HCT116 (cell line): ENCODE measurements around the gene LPIN1. TPM values are rescaled to one million over a fixed set of nuclear protein-coding genes. Genes with fewer than 3 reads are reported as not detected.
"Not testable (repeated sequence)": the region's sequence is repeated elsewhere in the genome, so short reads cannot be mapped to it uniquely, and the experiment has no call there.

Experiments used
- ATAC-seq: fragments of 200-7000 bp; cut with Tn5 transposase; 2 replicates; pipeline ENCODE4 v1.9.1; 2020; ENCODE audit warnings: mild to moderate bottlenecking, moderate library complexity
- BruUV-seq: library from RNA; stranded (reverse); fragments of 400-500 nt; replicated peaks from 2 replicates; lab custom pipeline; 2021; lab: Mats Ljungman, UMichigan
- CTCF ChIA-PET: fragments of 300-600 bp; sonication (Branson Sonifier 250); formaldehyde crosslinking; loops from one replicate; lab custom pipeline; 2021; ENCODE audit warnings: antibody characterized with exemption; lab: Charles Lee
- POLR2A ChIA-PET: fragments of 300-600, 350-600 bp; sonication (Branson Sonifier 250); formaldehyde crosslinking; loops from one replicate; lab custom pipeline; 2021; ENCODE audit warnings: antibody characterized with exemption; lab: Charles Lee
- RAD21 ChIA-PET, 2 experiments: fragments of 300-600 bp; sonication (Branson Sonifier 250); formaldehyde crosslinking; loops; one replicate each; lab custom pipeline; 2023; ENCODE audit warnings: low total read pairs in 2 of 2; ENCODE audit not compliant: uncharacterized antibody in 2 of 2, unreplicated experiment in 2 of 2, low non-redundant PET in 1 of 2; lab: Charles Lee
- DNase-seq: peaks from one replicate; pipeline ENCODE4 v3.0.0-alpha.2; 2010; ENCODE audit warnings: low read depth, low spot score
- H2AFZ ChIP-seq: fragments of 200-600 bp; shearing (Covaris generic), sonication (generic); 2 replicates; pipeline ENCODE4 v1.6.1; 2017; ENCODE audit warnings: low read depth, mixed run types, mixed read lengths, antibody characterized with exemption, low read length; ENCODE audit not compliant: poor library complexity, severe bottlenecking
- H3K27ac ChIP-seq: 2 replicates; pipeline ENCODE4 v1.5.1; 2012; ENCODE audit warnings: low read depth, low read length
- H3K27me3 ChIP-seq: fragments of 200-600 bp; sonication (generic); 2 replicates; pipeline ENCODE4 v1.6.1; 2016; ENCODE audit warnings: mixed run types, low read length, mixed read lengths; ENCODE audit not compliant: insufficient read depth
- H3K36me3 ChIP-seq, 2 experiments: fragments of 200-500 bp in 1 of 2; fragments of 200-600 bp in 1 of 2; sonication (Bioruptor generic) in 1 of 2; sonication (generic) in 1 of 2; 2 replicates each; pipeline versions ENCODE4 v1.5.1 to v1.6.1; 2014 to 2016; ENCODE audit warnings: low read length in 2 of 2, inconsistent platforms in 1 of 2, mixed read lengths in 1 of 2, mixed run types in 1 of 2; ENCODE audit not compliant: insufficient read depth in 2 of 2, control insufficient read depth in 1 of 2
- H3K4me1 ChIP-seq, 2 experiments: fragments of 200-600 bp in 1 of 2; sonication (generic) in 1 of 2; 2 replicates each; pipeline versions ENCODE4 v1.5.1 to v1.6.1; 2012 to 2017; ENCODE audit warnings: low read length in 2 of 2, inconsistent platforms in 1 of 2, mild to moderate bottlenecking in 1 of 2, mixed read lengths in 1 of 2, mixed run types in 1 of 2, moderate library complexity in 1 of 2; ENCODE audit not compliant: insufficient read depth in 2 of 2, control insufficient read depth in 1 of 2
- H3K4me2 ChIP-seq: fragments of 200-600 bp; sonication (generic); 2 replicates; pipeline ENCODE4 v1.6.1; 2017; ENCODE audit warnings: mixed run types, low read length, mixed read lengths
- H3K4me3 ChIP-seq, 2 experiments: fragments of 200-600 bp in 1 of 2; sonication (generic) in 1 of 2; replicated peaks in 1 of 2; 2 replicates each; pipeline ENCODE4 v1.5.1; 2011 to 2016; ENCODE audit warnings: low read length in 2 of 2, control low read depth in 1 of 2, low read depth in 1 of 2, mild to moderate bottlenecking in 1 of 2, mixed read lengths in 1 of 2, mixed run types in 1 of 2
- H3K79me2 ChIP-seq: fragments of 200-600 bp; sonication (generic); 2 replicates; pipeline ENCODE4 v1.6.1; 2017; ENCODE audit warnings: mild to moderate bottlenecking, mixed run types, low read length, moderate library complexity, mixed read lengths; ENCODE audit not compliant: insufficient read depth
- H3K9ac ChIP-seq: fragments of 200-600 bp; sonication (generic); 2 replicates; pipeline ENCODE4 v1.6.1; 2016; ENCODE audit warnings: low read length, mixed read lengths
- H3K9me2 ChIP-seq: fragments of 200-600 bp; sonication (generic), shearing (Covaris generic); 2 replicates; pipeline ENCODE4 v1.6.1; 2017; ENCODE audit warnings: mixed run types, mild to moderate bottlenecking, moderate library complexity; ENCODE audit not compliant: insufficient read depth
- H3K9me3 ChIP-seq, 2 experiments: fragments of 200-500 bp in 1 of 2; fragments of 200-600 bp in 1 of 2; sonication (Bioruptor generic) in 1 of 2; sonication (generic) in 1 of 2; 2 replicates each; pipeline ENCODE4 v1.6.1; 2014 to 2017; ENCODE audit warnings: low read length in 2 of 2, mixed read lengths in 2 of 2, inconsistent platforms in 1 of 2, low read depth in 1 of 2, mild to moderate bottlenecking in 1 of 2, mixed run types in 1 of 2, moderate library complexity in 1 of 2; ENCODE audit not compliant: control insufficient read depth in 1 of 2, insufficient read depth in 1 of 2
- H4K20me1 ChIP-seq: fragments of 200-600 bp; sonication (generic), shearing (Covaris generic); 2 replicates; pipeline ENCODE4 v1.6.1; 2017; ENCODE audit warnings: mixed run types, mild to moderate bottlenecking, moderate library complexity; ENCODE audit not compliant: insufficient read depth
- ATF3 ChIP-seq: IDR thresholded peaks from 2 replicates; pipeline ENCODE4 v1.6.1; 2012
- CBX3 ChIP-seq: IDR thresholded peaks from 2 replicates; pipeline ENCODE4 v1.6.1; 2012; ENCODE audit warnings: low read depth
- EGR1 ChIP-seq: IDR thresholded peaks from 2 replicates; pipeline ENCODE4 v1.6.1; 2012; ENCODE audit warnings: low read depth
- ELF1 ChIP-seq: IDR thresholded peaks from 2 replicates; pipeline ENCODE4 v1.6.1; 2012; ENCODE audit warnings: low read depth, borderline replicate concordance
- JUND ChIP-seq: IDR thresholded peaks from 2 replicates; pipeline ENCODE4 v1.6.1; 2012
- MAX ChIP-seq: IDR thresholded peaks from 2 replicates; pipeline ENCODE4 v1.6.1; 2012
- YY1 ChIP-seq: IDR thresholded peaks from 2 replicates; pipeline ENCODE4 v1.6.1; 2011; ENCODE audit warnings: low read length, low read depth, moderate library complexity, mild to moderate bottlenecking; ENCODE audit not compliant: insufficient replicate concordance; ENCODE audit errors: extremely low read depth
- ZBTB33 ChIP-seq: IDR thresholded peaks from 2 replicates; pipeline ENCODE4 v1.6.1; 2011; ENCODE audit warnings: mild to moderate bottlenecking, low read length, moderate library complexity; ENCODE audit not compliant: insufficient replicate concordance; ENCODE audit errors: extremely low read depth
- intact Hi-C: fragments of 100-400 bp; cut with micrococcal nuclease; formaldehyde crosslinking; loops from 2 replicates; pipeline ENCODE4 v1.10.0; 2022
- total RNA-seq: library from RNA; stranded (reverse); gene quantifications from one replicate; pipeline ENCODE4 v1.2.1, GENCODE V29; 2021; ENCODE audit not compliant: unreplicated experiment

The LPIN1 gene
- total RNA-seq, 1 experiment from 2014 or later: 16.7 TPM

GRCh38 chr2:11858883-11859282 lies 112.5 kb downstream of the LPIN1 start:
- Histone ChIP-seq H3K27me3 (no peaks in the 10 kb centered on the region), H3K4me1 (peaks cover 0 to 8% of the 10 kb centered on the region in 2 experiments; a peak in 2 of 4 replicates), H3K4me3 (no peak overlapping the region), H3K79me2 (no peaks in the 10 kb centered on the region), H3K9me3 (peaks cover 0 to 7% of the 10 kb centered on the region in 2 experiments; a peak in 2 of 4 replicates), H2AFZ (no peak overlapping the region), H3K27ac (no peak overlapping the region), H3K36me3 (no peaks in the 10 kb centered on the region), H4K20me1 (no peaks in the 10 kb centered on the region), H3K4me2 (no peak overlapping the region), H3K9me2 (no peaks in the 10 kb centered on the region), H3K9ac (no peak overlapping the region)
- TF ChIP-seq JUND: no peak
- TF ChIP-seq MAX: no peak
- TF ChIP-seq YY1: no peak
- TF ChIP-seq ATF3: no peak
- no peak for TF ChIP-seq ZBTB33
- TF ChIP-seq EGR1: no peak
- TF ChIP-seq ELF1: no peak
- no peak for TF ChIP-seq CBX3
- CTCF ChIA-PET: no interaction called here
- ATAC-seq (no peak), DNase-seq (no peak)
- intact Hi-C loops: no loop called here
- BruUV-seq: no TSS peak
- RAD21 ChIA-PET: no interaction called here
- POLR2A ChIA-PET: no interaction called here

GRCh38 chr2:11859975-11860374 lies 113.5 kb downstream of the LPIN1 start:
- H3K36me3 ChIP-seq, CTCF ChIA-PET: not testable (repeated sequence)

More at GRCh38 chr2:11859975-11860374, 113.5 kb downstream of the LPIN1 start:
- DNase-seq, H3K27ac ChIP-seq, H3K9me2 ChIP-seq, ATAC-seq, H2AFZ ChIP-seq, H3K9ac ChIP-seq, RAD21 ChIA-PET, H3K27me3 ChIP-seq, POLR2A ChIA-PET, H3K9me3 ChIP-seq, BruUV-seq, H3K4me2 ChIP-seq, H4K20me1 ChIP-seq, H3K4me3 ChIP-seq, H3K79me2 ChIP-seq: not testable (repeated sequence)
- H3K4me1 ChIP-seq: peaks cover 0 to 11% of the 10 kb centered on the region in 2 experiments; a peak in 2 of 4 replicates
- intact Hi-C loops: loop anchor here (10.0 kb wide), 1 partner anchor 1145 kb away; no protein-coding TSS in a partner anchor
